Astrocyte (in vitro differentiated cells and primary cell): ENCODE data around the gene SAMD4A. TPM values are rescaled to one million over a fixed set of nuclear protein-coding genes. Genes with fewer than 3 reads are reported as not detected.

Source experiments
- DNase-seq: peaks from one replicate; pipeline ENCODE4 v3.0.0-alpha.2; 2010; ENCODE audit warnings: low read depth
- FAIRE-seq: peaks from 2 replicates; lab custom pipeline; 2011; peaks lifted over from hg19 to GRCh38; lab: Jason Lieb, UNC
- H2AFZ ChIP-seq: 2 replicates; pipeline ENCODE4 v1.6.0; 2012; ENCODE audit warnings: low read depth, low read length, inconsistent platforms
- H3K27ac ChIP-seq: 2 replicates; pipeline ENCODE4 v1.5.1; 2011; ENCODE audit warnings: low read depth, low read length, inconsistent platforms
- H3K27me3 ChIP-seq: 2 replicates; pipeline ENCODE4 v1.6.0; 2011; ENCODE audit warnings: low read length, inconsistent platforms; ENCODE audit not compliant: insufficient read depth
- H3K36me3 ChIP-seq: 2 replicates; pipeline ENCODE4 v1.5.1; 2011; ENCODE audit warnings: low read length, inconsistent platforms; ENCODE audit not compliant: insufficient read depth
- H3K4me1 ChIP-seq: 2 replicates; pipeline ENCODE4 v1.5.1; 2011; ENCODE audit warnings: low read length, inconsistent platforms; ENCODE audit not compliant: insufficient read depth
- H3K4me2 ChIP-seq: 2 replicates; pipeline ENCODE4 v1.6.0; 2012; ENCODE audit warnings: low read length, inconsistent platforms
- H3K4me3 ChIP-seq: 2 replicates; pipeline ENCODE4 v1.5.1; 2011; ENCODE audit warnings: low read depth, mild to moderate bottlenecking, low read length, inconsistent platforms; ENCODE audit not compliant: insufficient read depth
- H3K79me2 ChIP-seq: 2 replicates; pipeline ENCODE4 v1.6.0; 2012; ENCODE audit warnings: mild to moderate bottlenecking, low read length, inconsistent platforms; ENCODE audit not compliant: insufficient read depth
- H3K9ac ChIP-seq: 2 replicates; pipeline ENCODE4 v1.6.0; 2012; ENCODE audit warnings: mild to moderate bottlenecking, low read length, inconsistent platforms
- H3K9me3 ChIP-seq: 2 replicates; pipeline ENCODE4 v1.5.1; 2012; ENCODE audit warnings: low read depth, mild to moderate bottlenecking, low read length, inconsistent platforms; ENCODE audit not compliant: insufficient read depth
- H4K20me1 ChIP-seq: 2 replicates; pipeline ENCODE4 v1.6.0; 2012; ENCODE audit warnings: low read length, inconsistent platforms; ENCODE audit not compliant: insufficient read depth
- H3K27ac Mint-ChIP-seq: one replicate; pipeline ENCODE4 v1.8.0; 2021; ENCODE audit warnings: mild to moderate bottlenecking, mixed read lengths; ENCODE audit not compliant: unreplicated experiment
- H3K27me3 Mint-ChIP-seq: one replicate; pipeline ENCODE4 v1.8.0; 2021; ENCODE audit warnings: low read depth, mixed read lengths; ENCODE audit not compliant: unreplicated experiment
- H3K36me3 Mint-ChIP-seq: one replicate; pipeline ENCODE4 v1.8.0; 2021; ENCODE audit warnings: low read depth, mixed read lengths; ENCODE audit not compliant: unreplicated experiment
- H3K4me1 Mint-ChIP-seq: one replicate; pipeline ENCODE4 v1.8.0; 2021; ENCODE audit warnings: low read depth, mixed read lengths; ENCODE audit not compliant: unreplicated experiment
- H3K4me3 Mint-ChIP-seq: one replicate; pipeline ENCODE4 v1.8.0; 2021; ENCODE audit warnings: mild to moderate bottlenecking, moderate library complexity, mixed read lengths; ENCODE audit not compliant: unreplicated experiment
- H3K9me3 Mint-ChIP-seq: one replicate; pipeline ENCODE4 v1.8.0; 2021; ENCODE audit warnings: mild to moderate bottlenecking, mixed read lengths; ENCODE audit not compliant: unreplicated experiment
- EZH2 ChIP-seq: IDR thresholded peaks from 2 replicates; pipeline ENCODE4 v1.6.1; 2012; ENCODE audit warnings: mild to moderate bottlenecking, low read length, inconsistent platforms; ENCODE audit not compliant: insufficient read depth
- total RNA-seq: library from RNA; stranded (reverse); gene quantifications from 2 replicates; pipeline ENCODE4 v1.2.1, GENCODE V29; 2021
- TF ChIP-seq, protein P1 (sequence below): IDR thresholded peaks from 2 replicates; pipeline ENCODE4 v1.5.1; 2011; ENCODE audit warnings: low read depth, mild to moderate bottlenecking, inconsistent platforms, low read length, moderate library complexity; ENCODE audit not compliant: insufficient read depth

Gene SAMD4A
- total RNA-seq, 1 donor from 2014 or later = 68.2 TPM

DNA sequence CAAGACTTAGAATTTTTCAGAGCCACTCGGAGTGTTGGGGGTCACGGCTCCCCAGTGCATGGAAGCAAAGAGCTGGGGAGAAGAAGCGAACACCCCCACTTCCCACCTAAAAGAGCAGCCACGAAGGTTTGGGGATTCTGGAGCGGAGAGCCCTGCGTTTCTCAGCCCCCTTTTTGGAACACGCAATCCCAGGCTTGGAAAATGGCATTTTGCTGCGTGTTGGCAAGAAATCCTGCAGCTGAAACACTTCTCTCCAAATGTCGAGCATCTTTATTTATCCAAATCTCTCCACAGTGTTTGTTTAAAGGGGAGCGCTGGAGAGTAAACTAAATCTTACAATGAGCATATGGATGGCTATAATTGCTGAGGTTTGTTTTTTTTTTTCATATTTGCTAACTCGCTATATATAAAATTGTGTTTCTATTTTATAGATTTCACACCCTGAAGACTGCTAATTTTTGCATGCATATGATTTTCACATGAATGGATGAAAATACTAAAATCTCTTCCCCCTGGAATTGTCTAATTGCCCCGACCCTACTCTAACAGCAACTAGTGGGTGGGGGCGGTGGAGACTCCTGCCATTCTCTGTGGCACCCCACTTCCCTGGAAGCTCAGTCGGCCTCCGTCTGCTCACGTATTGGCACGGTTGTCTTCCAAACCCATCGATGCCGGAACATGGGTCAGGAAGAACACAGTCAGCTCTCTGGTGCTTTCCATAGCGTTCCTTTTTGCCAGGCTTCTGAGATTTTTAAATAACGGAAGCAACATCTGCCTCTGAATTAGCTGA, 215.2 kb downstream of the SAMD4A start:
- Histone ChIP-seq H3K27me3 (no peaks in the 10 kb centered on the region), H3K9ac (no peak overlapping the region), H3K27ac (no peak overlapping the region), H3K4me3 (no peak overlapping the region), H3K4me2 (no peak overlapping the region), H3K9me3 (no peaks in the 10 kb centered on the region), H2AFZ (no peak overlapping the region), H3K79me2 (no peaks in the 10 kb centered on the region), H3K4me1 (peaks cover 2% of the 10 kb centered on the region), H4K20me1 (peaks cover 2% of the 10 kb centered on the region), H3K36me3 (peaks cover 28% of the 10 kb centered on the region)
- Mint-ChIP-seq H3K36me3 (peaks cover 46% of the 10 kb centered on the region), H3K4me1 (no peaks in the 10 kb centered on the region), H3K27ac (no peak overlapping the region), H3K27me3 (no peaks in the 10 kb centered on the region), H3K4me3 (no peak overlapping the region), H3K9me3 (no peaks in the 10 kb centered on the region)
- FAIRE-seq = no peak
- no peak for TF ChIP-seq EZH2
- TF ChIP-seq, protein P1, sequence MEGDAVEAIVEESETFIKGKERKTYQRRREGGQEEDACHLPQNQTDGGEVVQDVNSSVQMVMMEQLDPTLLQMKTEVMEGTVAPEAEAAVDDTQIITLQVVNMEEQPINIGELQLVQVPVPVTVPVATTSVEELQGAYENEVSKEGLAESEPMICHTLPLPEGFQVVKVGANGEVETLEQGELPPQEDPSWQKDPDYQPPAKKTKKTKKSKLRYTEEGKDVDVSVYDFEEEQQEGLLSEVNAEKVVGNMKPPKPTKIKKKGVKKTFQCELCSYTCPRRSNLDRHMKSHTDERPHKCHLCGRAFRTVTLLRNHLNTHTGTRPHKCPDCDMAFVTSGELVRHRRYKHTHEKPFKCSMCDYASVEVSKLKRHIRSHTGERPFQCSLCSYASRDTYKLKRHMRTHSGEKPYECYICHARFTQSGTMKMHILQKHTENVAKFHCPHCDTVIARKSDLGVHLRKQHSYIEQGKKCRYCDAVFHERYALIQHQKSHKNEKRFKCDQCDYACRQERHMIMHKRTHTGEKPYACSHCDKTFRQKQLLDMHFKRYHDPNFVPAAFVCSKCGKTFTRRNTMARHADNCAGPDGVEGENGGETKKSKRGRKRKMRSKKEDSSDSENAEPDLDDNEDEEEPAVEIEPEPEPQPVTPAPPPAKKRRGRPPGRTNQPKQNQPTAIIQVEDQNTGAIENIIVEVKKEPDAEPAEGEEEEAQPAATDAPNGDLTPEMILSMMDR = no peak
- no peak for DNase-seq

DNA sequence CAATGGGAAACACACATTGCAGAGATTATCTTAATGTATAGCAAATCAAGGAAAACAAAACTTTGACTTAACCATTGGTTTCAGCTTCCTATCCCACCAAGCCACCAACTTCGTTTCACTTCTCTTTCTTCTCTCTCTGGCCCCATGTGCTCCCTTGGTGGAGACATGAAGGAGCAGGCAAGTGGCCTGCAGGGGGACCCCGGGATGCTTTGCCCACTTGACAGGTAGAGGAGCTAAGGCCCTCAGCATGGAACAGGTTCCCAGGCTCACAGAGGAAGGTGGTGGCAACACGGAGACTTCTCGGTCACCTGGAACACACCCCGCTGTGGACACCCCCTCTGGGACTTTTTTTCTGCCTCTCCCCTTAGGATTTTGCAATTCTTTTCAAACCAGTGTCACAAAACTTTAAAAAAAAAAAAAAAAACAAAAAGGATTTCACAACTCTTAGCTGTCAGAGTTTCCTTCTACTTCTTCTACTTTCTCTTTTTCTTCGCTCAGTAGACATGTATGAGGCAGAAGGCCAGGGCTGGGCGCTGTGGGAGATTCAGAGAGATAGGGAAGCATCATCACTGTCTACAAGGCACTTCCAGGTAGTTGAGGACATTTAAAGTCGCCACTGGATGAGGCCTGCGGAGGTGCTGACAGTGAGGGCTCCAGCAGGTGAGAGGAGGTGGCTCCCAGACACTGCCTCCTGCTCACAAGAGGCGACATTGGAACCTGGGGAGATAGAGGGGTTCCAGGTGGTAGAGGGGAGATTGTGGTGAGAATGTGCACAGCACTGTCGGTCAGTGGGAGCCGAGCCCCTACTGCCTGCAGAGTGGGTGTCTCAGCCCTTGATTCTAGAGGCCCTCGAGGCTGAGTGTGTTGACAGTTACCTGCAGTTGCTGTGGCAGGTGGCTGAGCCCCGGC, 216.1 kb downstream of the SAMD4A start:
- DNase-seq (no peak), FAIRE-seq (no peak)
- Mint-ChIP-seq H3K9me3 (no peaks in the 10 kb centered on the region), H3K4me3 (peak overlapping the region; percentile 11), H3K27ac (no peak overlapping the region), H3K4me1 (no peaks in the 10 kb centered on the region), H3K36me3 (peaks cover 50% of the 10 kb centered on the region), H3K27me3 (no peaks in the 10 kb centered on the region)
- no peaks in the 10 kb centered on the region for H3K79me2 ChIP-seq
- H3K4me3 ChIP-seq = no peak overlapping the region
- TF ChIP-seq, protein P1 = no peak
- no peak for TF ChIP-seq EZH2
- no peak overlapping the region for H3K27ac ChIP-seq
- no peaks in the 10 kb centered on the region for H3K27me3 ChIP-seq
- no peaks in the 10 kb centered on the region for H3K4me1 ChIP-seq
- H3K4me2 ChIP-seq = no peak overlapping the region
- H4K20me1 ChIP-seq = no peaks in the 10 kb centered on the region
- no peak overlapping the region for H3K9ac ChIP-seq
- H3K36me3 ChIP-seq = peaks cover 33% of the 10 kb centered on the region
- no peak overlapping the region for H2AFZ ChIP-seq
- no peaks in the 10 kb centered on the region for H3K9me3 ChIP-seq
